Adipose tissue (tissue), 3 donors: ENCODE results near the gene ATP5ME. TPM values are rescaled to one million over a fixed set of nuclear protein-coding genes. Genes with fewer than 3 reads are reported as not detected.
"Not testable (repeated sequence)": the region's sequence is repeated elsewhere in the genome, so short reads cannot be mapped to it uniquely, and the experiment has no call there.

Source experiments
- H3K27ac ChIP-seq: one replicate; pipeline ENCODE4 v1.5.1; 2013; ENCODE audit warnings: low read depth, low read length
- WGBS, 3 donors: extraction: QIAGEN DNeasy Blood & Tissue Kit; methylation state at CpG; one replicate each; pipeline ENCODE4 v1.1.7; 2013; 5-methylcytosine and 5-hydroxymethylcytosine counted together
- polyA plus RNA-seq, 3 donors: library from polyadenylated mRNA; stranded (reverse); fragments of 200-250 nt; gene quantifications; one replicate each; pipeline ENCODE4 v1.2.3, GENCODE V29; 2013
- donor health status: healthy with polysubstance abuse.
- donor health status: Bipolar disorder and iron deficiency.
- donor health status: healthy.

Gene ATP5ME
- polyA plus RNA-seq, 3 donors = 262 to 586 (median 547) TPM

GRCh38 chr4:677431-678293, 3.6 kb upstream of the ATP5ME start:
- no peak overlapping the region for H3K27ac ChIP-seq
- WGBS, 3 donors = 53 to 75% (median 66%) methylated on average over 26 of the region's 26 CpGs

GRCh38 chr4:676871-677235, 2.8 kb upstream of the ATP5ME start:
- H3K27ac ChIP-seq = no peak overlapping the region
- 72 to 85% (median 82%) methylated on average over 8 of the region's 8 CpGs for WGBS, 3 donors

GRCh38 chr4:675980-676870, 2.1 kb upstream of the ATP5ME start:
- WGBS, 3 donors = 59 to 74% (median 74%) methylated on average over 19 of the region's 19 CpGs
- no peak overlapping the region for H3K27ac ChIP-seq

GRCh38 chr4:675036-675882, 1.2 kb upstream of the ATP5ME start:
- no peak overlapping the region for H3K27ac ChIP-seq
- WGBS, 3 donors = 60 to 64% (median 64%) methylated on average over 25 to 26 of the region's 26 CpGs

- 5 to 11% (median 10%) methylated on average over 40 to 55 of the region's 55 CpGs for WGBS, 3 donors
- no peak overlapping the region for H3K27ac ChIP-seq
Observed at GRCh38 chr4:673349-674091, 556 bp downstream of the ATP5ME start.

- H3K27ac ChIP-seq = no peak overlapping the region
- 88 to 95% (median 90%) methylated on average over 3 of the region's 3 CpGs for WGBS, 3 donors
Observed at GRCh38 chr4:671769-672168, 2.3 kb downstream of the ATP5ME start.

- 89 to 95% (median 95%) methylated on average over 11 of the region's 11 CpGs for WGBS, 3 donors
- not testable (repeated sequence) for H3K27ac ChIP-seq
Observed at GRCh38 chr4:669806-670559, 4.1 kb downstream of the ATP5ME start.

- WGBS, 3 donors = 91 to 92% (median 92%) methylated on average over 6 of the region's 6 CpGs
- not testable (repeated sequence) for H3K27ac ChIP-seq
Observed at GRCh38 chr4:668219-668618, 5.9 kb downstream of the ATP5ME start.

GRCh38 chr4:667545-667925, 6.5 kb downstream of the ATP5ME start:
- H3K27ac ChIP-seq = no peak overlapping the region
- 60 to 71% (median 61%) methylated on average over 10 of the region's 10 CpGs for WGBS, 3 donors

- no peak overlapping the region for H3K27ac ChIP-seq
- WGBS, 3 donors = 82 to 86% (median 86%) methylated on average over 25 to 28 of the region's 28 CpGs
Observed at GRCh38 chr4:666822-667544, 7.1 kb downstream of the ATP5ME start.

GRCh38 chr4:666436-666810, 7.7 kb downstream of the ATP5ME start:
- 80 to 83% (median 82%) methylated on average over 19 to 22 of the region's 22 CpGs for WGBS, 3 donors
- H3K27ac ChIP-seq = no peak overlapping the region

- H3K27ac ChIP-seq = no peak overlapping the region
- WGBS, 3 donors = 68 to 72% (median 72%) methylated on average over 19 to 22 of the region's 22 CpGs
Observed at GRCh38 chr4:665751-666435, 8.2 kb downstream of the ATP5ME start.

- 88 to 91% (median 90%) methylated on average over 11 to 12 of the region's 12 CpGs for WGBS, 3 donors
- H3K27ac ChIP-seq = no peak overlapping the region
Observed at GRCh38 chr4:665381-665750, 8.7 kb downstream of the ATP5ME start.

- WGBS, 3 donors = 96 to 97% (median 96%) methylated on average over 24 of the region's 24 CpGs
- H3K27ac ChIP-seq = no peak overlapping the region
Observed at GRCh38 chr4:664713-665231, 9.3 kb downstream of the ATP5ME start.

- H3K27ac ChIP-seq = no peak overlapping the region
- 1 to 4% (median 2%) methylated on average over 48 to 80 of the region's 80 CpGs for WGBS, 3 donors
Observed at GRCh38 chr4:663438-664428, 10.3 kb downstream of the ATP5ME start.
